RWPE1 (cell line): ENCODE measurements around the gene PRR14.

Experiments
- CTCF ChIA-PET: fragments of 350-600 bp; sonication (Branson Sonifier 250); formaldehyde crosslinking; extraction: SDS; loops from one replicate; lab custom pipeline; 2021; lab: Yijun Ruan, JAX
- POLR2A ChIA-PET: fragments of 400-600 bp; formaldehyde crosslinking; extraction: SDS; loops from one replicate; lab custom pipeline; 2020; ENCODE audit warnings: antibody characterized with exemption; ENCODE audit not compliant: low non-redundant PET; lab: Yijun Ruan, JAX
- DNase-seq: peaks from one replicate; pipeline ENCODE4 v3.0.0; 2012; ENCODE audit warnings: low spot score
- H3K27ac ChIP-seq: fragments of 450-650 bp; 2 replicates; pipeline ENCODE4 v1.5.1; 2017
- CTCF ChIP-seq: fragments of 450-650 bp; conservative IDR thresholded peaks from 2 replicates; pipeline ENCODE4 v1.5.1; 2017; ENCODE audit warnings: low read depth, mild to moderate bottlenecking

Gene PRR14

GRCh38 chr16:30657866-30658730 lies 7.3 kb downstream of the PRR14 start, which contains the start of gene FBRS:
Gene FBRS, plus strand, starts transcription at chr16:30658431. Its CDS starts 1,088 bp downstream, at chr16:30659519.
- ChIA-PET CTCF (interaction anchor here (0.6 to 1.1 kb wide), 2 partner anchors 122 to 131 kb away, joined by 4 read pairs; no protein-coding TSS in a partner anchor), POLR2A (interaction anchor here (0.5 to 1.0 kb wide), 3 partner anchors 70 to 240 kb away, joined by 3 read pairs; no protein-coding TSS in a partner anchor)
- peak; percentile 99 for DNase-seq
- TF ChIP-seq CTCF: peak; percentile 91
- peak within 1 kb of the TSS; percentile 98 for H3K27ac ChIP-seq

- DNase-seq: peak; percentile 87
- ChIA-PET POLR2A (interaction anchor here (0.5 to 1.0 kb wide), 3 partner anchors 69 to 241 kb away, joined by 3 read pairs; no protein-coding TSS in a partner anchor), CTCF (interaction anchor here (0.6 to 1.3 kb wide), 4 partner anchors 15 to 132 kb away, joined by 4 to 8 read pairs (median 5); no protein-coding TSS in a partner anchor)
- H3K27ac ChIP-seq: peak overlapping the region; percentile 98
- TF ChIP-seq CTCF: peak; percentile 33
Measured at GRCh38 chr16:30658731-30659506, 8.2 kb downstream of the PRR14 start.

GRCh38 chr16:30659507-30660423 lies 9.0 kb downstream of the PRR14 start:
- POLR2A ChIA-PET: no interaction called here
- DNase-seq: peak; percentile 12
- CTCF ChIA-PET: interaction anchor here (1.1 to 1.3 kb wide), 3 partner anchors 15 to 124 kb away, joined by 4 to 8 read pairs (median 6); no protein-coding TSS in a partner anchor
- peak overlapping the region; percentile 98 for H3K27ac ChIP-seq
- TF ChIP-seq CTCF: 0 out of 2 replicates have a peak, but pooled peaks have one; percentile 6

- CTCF ChIA-PET: interaction anchor here (0.6 kb wide), 1 partner anchor 259 kb away, joined by 4 read pairs; no protein-coding TSS in a partner anchor
- peak overlapping the region; percentile 98 for H3K27ac ChIP-seq
- no peak for DNase-seq
- POLR2A ChIA-PET: no interaction called here
- no peak for TF ChIP-seq CTCF
Measured at GRCh38 chr16:30660424-30661261, 9.9 kb downstream of the PRR14 start.

- ChIA-PET CTCF (interaction anchor here (1.1 kb wide), 1 partner anchor 31 kb away, joined by 3 read pairs; no protein-coding TSS in a partner anchor), POLR2A (no interaction called here)
Measured at GRCh38 chr16:30662449-30662848, 11.7 kb downstream of the PRR14 start.

More at GRCh38 chr16:30662449-30662848, 11.7 kb downstream of the PRR14 start:
- no peak for DNase-seq
- no peak for TF ChIP-seq CTCF
- H3K27ac ChIP-seq: peak overlapping the region; percentile 18
